HepG2 (cell line): ENCODE data around the gene RREB1. TPM values are rescaled to one million over a fixed set of nuclear protein-coding genes. Genes with fewer than 3 reads are reported as not detected.

Experiments
- CSRNP1 ChIP-seq: sonication (generic); formaldehyde crosslinking; IDR thresholded peaks from 2 replicates; pipeline ENCODE4 v1.8.1; 2023; ENCODE audit warnings: mild to moderate bottlenecking, missing genetic modification reagents
- CTCF ChIP-seq: sonication (generic); formaldehyde crosslinking; IDR thresholded peaks from 2 replicates; pipeline ENCODE4 v1.5.0; 2020; ENCODE audit warnings: mild to moderate bottlenecking, missing genetic modification reagents, moderate library complexity
- HINFP ChIP-seq: sonication (generic); formaldehyde crosslinking; IDR thresholded peaks from 2 replicates; pipeline ENCODE4 v1.4.0; 2020; ENCODE audit warnings: low read depth, mild to moderate bottlenecking, missing genetic modification reagents
- KLF9 ChIP-seq: IDR thresholded peaks from 2 replicates; pipeline ENCODE4 v1.6.1; 2016; ENCODE audit warnings: low read depth
- MED1 ChIP-seq: sonication (generic); formaldehyde crosslinking; IDR thresholded peaks from 2 replicates; pipeline ENCODE4 v1.4.0; 2020; ENCODE audit warnings: missing genetic modification reagents
- MEF2D ChIP-seq: sonication (generic); formaldehyde crosslinking; IDR thresholded peaks from 2 replicates; pipeline ENCODE4 v1.5.1; 2020; ENCODE audit warnings: mild to moderate bottlenecking, missing genetic modification reagents
- NR2F2 ChIP-seq: IDR thresholded peaks from 2 replicates; pipeline ENCODE4 v1.6.1; 2012; ENCODE audit warnings: low read depth, inconsistent platforms, borderline replicate concordance
- SMYD3 ChIP-seq: sonication (generic); formaldehyde crosslinking; IDR thresholded peaks from 2 replicates; pipeline ENCODE4 v1.8.1; 2023; ENCODE audit warnings: mild to moderate bottlenecking, missing genetic modification reagents
- SOX6 ChIP-seq, 2 experiments: fragments of 450-650 bp in 1 of 2; sonication (generic) in 1 of 2; formaldehyde crosslinking in 1 of 2; IDR thresholded peaks; 2 replicates each; pipeline versions ENCODE4 v1.4.0 to v1.6.1; 2017 to 2020; ENCODE audit warnings: antibody characterized with exemption in 1 of 2, mild to moderate bottlenecking in 1 of 2, missing genetic modification reagents in 1 of 2
- TERF1 ChIP-seq: sonication (generic); formaldehyde crosslinking; IDR thresholded peaks from 2 replicates; pipeline ENCODE4 v1.8.0; 2022; ENCODE audit warnings: mild to moderate bottlenecking, missing genetic modification reagents, moderate library complexity
- TFE3 ChIP-seq: IDR thresholded peaks from 2 replicates; pipeline ENCODE4 v1.6.1; 2016
- ZFP36L1 ChIP-seq: sonication (generic); formaldehyde crosslinking; IDR thresholded peaks from 2 replicates; pipeline ENCODE4 v1.8.0; 2022; ENCODE audit warnings: mild to moderate bottlenecking, missing genetic modification reagents, moderate library complexity
- ZNF234 ChIP-seq: sonication (generic); formaldehyde crosslinking; conservative IDR thresholded peaks from 2 replicates; pipeline ENCODE4 v1.5.1; 2020; ENCODE audit warnings: mild to moderate bottlenecking, missing genetic modification reagents
- ZNF44 ChIP-seq: sonication (generic); formaldehyde crosslinking; IDR thresholded peaks from 2 replicates; pipeline ENCODE4 v1.5.1; 2020; ENCODE audit warnings: mild to moderate bottlenecking, missing genetic modification reagents
- ZNF556 ChIP-seq: sonication (generic); formaldehyde crosslinking; IDR thresholded peaks from 2 replicates; pipeline ENCODE4 v1.4.0; 2020; ENCODE audit warnings: mild to moderate bottlenecking, missing genetic modification reagents, borderline replicate concordance
- ZNF782 ChIP-seq: sonication (generic); formaldehyde crosslinking; IDR thresholded peaks from 2 replicates; pipeline ENCODE4 v1.4.0; 2020; ENCODE audit warnings: missing genetic modification reagents, mild to moderate bottlenecking, borderline replicate concordance
- ZSCAN5A ChIP-seq: sonication (generic); formaldehyde crosslinking; IDR thresholded peaks from 2 replicates; pipeline ENCODE4 v1.8.0; 2022; ENCODE audit warnings: mild to moderate bottlenecking, missing genetic modification reagents, borderline replicate concordance
- polyA plus RNA-seq, 8 experiments: library from polyadenylated mRNA; depleted of rRNA in 3 of 8; stranded (reverse) in 7 of 8; unstranded in 1 of 8; fragments of >200 nt; fragmentation: Illumina TruSeq in 4 of 8; extraction: Trizol in 4 of 8; gene quantifications; 2 replicates each; pipeline versions ENCODE4 v1.2.1 to v1.2.3, GENCODE V29; 2011 to 2016; ENCODE audit warnings: low read depth in 4 of 8, missing spikeins in 1 of 8, mixed read lengths in 1 of 8; ENCODE audit not compliant: insufficient read depth in 1 of 8
- total RNA-seq, 5 experiments: library from RNA; depleted of rRNA; stranded (reverse); fragments of >200 nt; fragmentation: Illumina TruSeq; extraction: Trizol; gene quantifications; 2 replicates each; pipeline ENCODE4 v1.2.3, GENCODE V29; 2016; ENCODE audit warnings: low read depth in 1 of 5

Gene RREB1
- total and polyA plus RNA-seq, 2 of the 13 experiments (the other 11 are each of a cell fraction or from before 2014, with no cell fraction given): 6.1 to 23.2 TPM

- TF ChIP-seq ZNF782 (CRISPR knock-in tag) (peak; percentile 31; the same call in 1 of the 2 replicates), SOX6 (IDR thresholded peaks at IDR 0.05) (no peak), SOX6 (CRISPR knock-in tag; IDR thresholded peaks at IDR 0.05) (peak; percentile 92), KLF9 (CRISPR knock-in tag) (peak; percentile 73), ZSCAN5A (0 out of 2 replicates have a peak, but pooled peaks have one; percentile 32), NR2F2 (peak; percentile 55; the same call in 1 of the 2 replicates), ZFP36L1 (CRISPR knock-in tag) (0 out of 2 replicates have a peak, but pooled peaks have one; percentile 32), ZNF234 (0 out of 2 replicates have a peak, but pooled peaks have one; percentile 1), CSRNP1 (CRISPR knock-in tag) (0 out of 2 replicates have a peak, but pooled peaks have one; percentile 69), ZNF44 (CRISPR knock-in tag) (peak; percentile 38; the same call in 1 of the 2 replicates), MEF2D (CRISPR knock-in tag) (0 out of 2 replicates have a peak, but pooled peaks have one; percentile 40), MED1 (CRISPR knock-in tag) (peak; percentile 89), HINFP (CRISPR knock-in tag) (0 out of 2 replicates have a peak, but pooled peaks have one; percentile 51), CTCF (CRISPR knock-in tag) (no peak), SMYD3 (CRISPR knock-in tag) (peak; percentile 20; the same call in 1 of the 2 replicates), ZNF556 (CRISPR knock-in tag) (peak; percentile 65; the same call in 1 of the 2 replicates), TFE3 (peak; percentile 87), TERF1 (CRISPR knock-in tag) (no peak)
These were observed 57.5 kb downstream of the RREB1 start (continued) for GRCh38 chr6:7165002-7165889.
